SIG-M5 treated with dmso at 0.1 percent for 504 hours (cell line): ENCODE measurements around the gene LSM14A.
A peak's percentile ranks its signal among the peaks of the same experiment; 100 is the strongest.
"Not testable (repeated sequence)": the region's sequence is repeated elsewhere in the genome, so short reads cannot be mapped to it uniquely, and the experiment has no call there.

Experiments used
- DNase-seq: peaks from one replicate; lab custom pipeline; 2025; ENCODE audit not compliant: unreplicated experiment; lab: John Stamatoyannopoulos, UW

Gene LSM14A

DNA sequence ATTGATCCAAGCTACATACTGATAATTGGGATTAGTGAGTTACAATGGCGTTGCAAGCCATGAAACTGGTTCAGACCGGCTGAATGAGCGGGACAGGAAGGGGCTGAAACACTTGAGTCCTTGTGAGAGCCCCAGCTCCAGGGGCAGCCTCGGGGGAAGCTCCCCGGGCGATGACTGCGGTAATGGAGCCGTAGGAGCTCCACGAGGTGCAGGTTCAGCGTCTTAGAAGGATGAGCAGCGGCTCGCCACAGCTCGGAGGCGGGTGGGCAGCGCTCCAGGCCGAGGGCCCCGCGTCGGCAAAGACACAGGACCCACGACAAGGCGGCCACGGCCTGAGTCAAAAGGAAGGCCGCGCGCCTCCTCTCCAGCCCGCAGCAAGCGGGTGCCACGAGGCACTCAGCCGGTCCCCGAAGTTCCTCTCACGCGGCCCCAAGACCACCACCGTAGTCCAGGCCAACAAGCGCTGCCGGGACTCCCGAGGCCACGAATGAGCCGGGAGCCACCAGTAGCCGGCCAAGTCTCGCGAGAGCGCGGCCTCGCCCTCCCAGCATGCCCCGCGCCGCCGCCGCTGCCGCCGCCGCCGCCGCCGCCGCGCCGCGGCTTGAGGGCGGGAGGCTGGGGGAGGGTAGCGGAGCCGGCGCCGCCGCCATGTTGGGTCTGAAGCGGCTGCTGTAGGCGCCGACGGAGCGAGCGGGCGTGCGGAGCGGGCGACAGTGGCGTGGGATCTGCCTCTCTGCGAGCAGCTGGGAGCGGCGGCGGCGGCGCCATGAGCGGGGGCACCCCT is at the start of gene LSM14A:
LSM14A (plus strand) TSS at position 628 of the 784 bp plus-strand sequence; CDS start at position 767, 139 bp downstream.
- peak; percentile 75 for DNase-seq

DNA sequence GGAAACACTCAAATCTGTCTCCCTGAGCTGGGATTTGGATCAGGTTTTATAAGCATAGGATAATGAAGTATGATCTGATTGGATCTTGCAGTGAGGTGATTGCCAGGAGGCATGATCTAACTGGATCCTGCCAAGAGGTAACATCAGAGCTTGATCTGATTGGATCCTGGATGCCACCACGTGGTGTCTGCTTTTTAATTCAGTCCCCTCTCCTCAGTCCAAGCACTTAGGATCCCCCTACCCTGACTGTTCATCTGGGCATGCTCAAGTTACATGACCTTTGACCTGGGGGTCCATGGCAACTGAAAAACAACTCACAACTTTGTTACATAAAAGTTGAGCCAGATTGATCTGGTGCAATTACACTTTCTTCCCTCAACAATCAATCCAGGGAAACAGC is 47.5 kb upstream of the LSM14A start:
- no peak for DNase-seq

DNA sequence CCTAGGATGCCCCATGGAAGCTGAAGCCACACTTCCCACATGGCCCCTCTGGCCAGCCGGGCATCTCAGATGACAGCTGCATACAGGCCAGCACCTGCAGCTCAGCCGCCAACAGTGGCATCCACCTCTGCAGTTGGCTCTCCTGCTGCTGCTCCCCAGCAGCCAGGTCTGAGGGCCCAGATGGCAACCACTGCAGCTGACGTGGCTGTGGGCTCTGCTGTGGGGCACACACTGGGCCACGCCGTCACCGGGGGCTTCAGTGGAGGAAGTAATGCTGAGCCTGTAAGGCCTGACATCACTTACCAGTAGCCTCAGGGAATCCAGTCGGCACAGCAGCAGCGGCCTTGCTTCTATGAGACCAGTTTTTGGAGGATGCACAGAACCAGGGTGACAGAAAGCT is 45.3 kb upstream of the LSM14A start:
- DNase-seq, result no peak

DNA sequence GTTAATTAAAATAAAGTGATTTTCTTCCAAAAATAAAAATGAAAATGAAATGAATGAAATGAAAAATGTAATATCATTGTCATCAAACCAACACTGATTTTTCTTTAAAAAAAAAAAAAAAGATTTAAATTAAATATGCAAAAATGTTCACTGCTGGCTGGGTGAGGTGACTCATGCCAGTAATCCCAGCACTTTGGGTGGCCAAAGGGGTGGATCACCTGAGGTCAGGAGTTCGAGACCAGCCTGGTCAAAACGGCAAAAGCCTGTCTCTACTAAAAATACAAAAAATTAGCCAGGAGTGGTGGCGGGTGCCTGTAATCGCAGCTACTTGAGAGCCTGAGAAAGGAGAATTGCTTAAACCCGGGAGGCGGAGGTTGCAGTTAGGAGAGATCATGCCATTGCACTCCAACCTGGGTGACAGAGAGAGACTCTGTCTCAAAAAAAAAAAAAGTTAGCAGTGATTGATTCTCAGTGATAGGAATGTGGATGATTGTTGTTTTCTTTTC is 44.6 kb upstream of the LSM14A start:
- no peak for DNase-seq

DNA sequence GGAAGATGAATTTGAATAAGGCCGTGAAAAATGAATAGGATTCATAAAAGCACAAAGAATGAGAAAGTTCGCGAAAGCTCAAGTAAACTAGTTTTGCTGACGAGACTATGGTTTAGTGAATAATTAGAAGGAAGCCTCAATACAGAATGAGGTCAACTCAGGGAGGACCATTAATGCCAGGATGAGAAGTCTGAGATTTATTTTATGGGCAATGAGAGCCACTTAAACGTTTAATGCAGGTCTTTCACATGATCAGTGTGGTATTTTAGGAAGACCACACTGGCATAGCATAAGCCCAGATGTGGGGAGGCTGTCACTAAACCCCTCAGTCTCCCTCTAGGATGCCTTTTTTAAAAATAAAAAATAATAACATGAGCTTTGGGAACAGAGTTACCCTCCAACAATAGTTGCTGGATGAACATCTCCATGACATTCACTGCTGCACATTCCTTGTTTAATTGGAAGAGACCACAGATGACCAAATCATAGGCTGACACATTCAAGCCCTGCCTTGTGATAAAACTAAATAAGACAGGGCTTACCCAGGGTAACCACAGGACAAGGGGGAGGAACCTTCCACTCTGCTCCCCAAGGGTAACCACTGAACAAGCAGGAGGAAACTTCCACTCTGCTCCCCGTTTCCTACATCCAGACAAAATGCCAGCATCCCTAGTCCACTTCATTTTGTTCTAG is 43.6 kb upstream of the LSM14A start:
- no peak for DNase-seq

DNA sequence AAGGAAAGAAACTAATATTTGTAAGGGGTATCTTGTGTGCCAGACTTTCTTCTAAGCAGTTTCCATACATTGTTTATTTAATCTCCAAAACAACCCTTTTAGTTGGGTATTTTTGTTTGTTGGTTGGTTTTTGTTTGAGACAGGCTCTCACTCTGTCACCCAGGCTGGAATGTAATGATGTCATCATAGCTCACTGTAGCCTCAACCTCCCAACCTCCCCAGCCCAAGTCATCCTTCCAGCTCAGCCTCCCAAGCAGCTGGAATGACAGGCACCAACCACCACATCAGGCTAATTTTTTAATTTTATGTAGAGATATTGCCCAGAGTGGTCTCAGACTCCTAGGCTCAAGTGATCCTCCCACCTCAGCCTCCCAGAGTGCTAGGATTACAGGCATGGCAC is 41.2 kb upstream of the LSM14A start:
- DNase-seq, result no peak

DNA sequence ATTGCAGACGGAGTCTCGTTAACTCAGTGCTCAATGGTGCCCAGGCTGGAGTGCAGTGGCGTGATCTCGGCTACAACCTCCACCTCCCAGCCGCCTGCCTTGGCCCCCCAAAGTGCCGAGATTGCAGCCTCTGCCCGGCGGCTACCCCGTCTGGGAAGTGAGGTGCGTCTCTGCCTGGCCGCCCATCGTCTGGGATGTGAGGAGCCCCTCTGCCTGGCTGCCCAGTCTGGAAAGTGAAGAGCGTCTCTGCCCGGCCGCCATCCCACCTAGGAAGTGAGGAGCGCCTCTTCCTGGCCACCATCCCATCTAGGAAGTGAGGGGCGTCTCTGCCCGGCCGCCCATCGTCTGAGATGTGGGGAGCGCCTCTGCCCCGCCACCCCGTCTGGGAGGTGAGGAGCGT is 40.2 kb upstream of the LSM14A start:
- not testable (repeated sequence) for DNase-seq

DNA sequence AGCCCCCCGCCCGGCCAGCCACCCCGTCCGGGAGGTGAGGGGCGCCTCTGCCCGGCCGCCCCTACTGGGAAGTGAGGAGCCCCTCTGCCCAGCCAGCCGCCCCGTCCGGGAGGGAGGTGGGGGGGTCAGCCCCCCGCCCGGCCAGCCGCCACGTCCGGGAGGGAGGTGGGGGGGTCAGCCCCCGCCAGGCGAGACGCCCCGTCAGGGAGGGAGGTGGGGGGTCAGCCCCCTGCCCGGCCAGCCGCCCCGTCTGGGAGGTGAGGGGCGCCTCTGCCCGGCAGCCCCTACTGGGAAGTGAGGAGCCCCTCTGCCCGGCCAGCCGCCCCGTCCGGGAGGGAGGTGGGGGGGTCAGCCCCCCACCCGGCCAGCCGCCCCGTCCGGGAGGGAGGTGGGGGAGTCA is 39.6 kb upstream of the LSM14A start:
- not testable (repeated sequence) for DNase-seq

DNA sequence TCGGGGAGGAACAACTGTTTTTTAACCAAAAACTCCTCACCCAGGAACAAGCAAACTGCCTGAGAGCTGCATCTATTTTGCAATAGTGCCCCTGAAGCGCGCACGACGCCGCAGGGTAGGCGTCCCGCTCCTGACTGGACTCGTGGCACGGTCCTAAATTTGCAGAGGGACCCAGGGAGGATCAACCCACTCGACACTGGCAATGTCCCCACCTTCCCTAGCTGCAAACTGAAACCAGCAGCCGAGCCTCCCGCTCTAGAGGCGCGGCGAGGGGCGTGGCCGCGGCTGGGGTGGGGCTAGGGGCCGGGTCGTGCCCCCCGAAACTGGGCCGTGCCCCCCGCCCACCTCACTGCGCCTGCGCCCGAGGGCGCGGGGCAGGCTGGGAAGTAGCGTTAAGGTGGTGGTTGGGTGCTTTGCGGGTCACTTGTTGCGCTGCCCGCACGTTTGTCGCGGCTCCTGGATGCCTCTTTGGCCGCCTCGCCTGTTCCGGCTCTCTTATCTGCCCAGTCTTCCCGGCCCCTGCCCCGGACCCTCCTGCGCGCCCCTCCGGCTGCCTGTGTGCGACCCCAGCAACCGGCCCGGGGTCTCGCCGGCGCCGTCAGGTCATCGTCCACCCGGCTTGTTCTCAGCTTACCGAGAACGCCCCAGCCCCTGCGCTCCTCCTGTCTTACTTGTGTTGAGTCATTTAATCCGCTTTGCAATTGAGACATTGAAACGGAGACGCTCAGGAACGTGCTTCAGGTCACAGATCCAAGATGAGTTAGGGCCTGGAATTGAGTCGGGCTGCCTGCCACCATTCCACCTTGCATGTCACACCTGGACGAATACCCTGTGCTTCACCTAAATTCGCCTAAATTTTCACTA is 37.9 kb upstream of the LSM14A start:
- peak; percentile 80 for DNase-seq

DNA sequence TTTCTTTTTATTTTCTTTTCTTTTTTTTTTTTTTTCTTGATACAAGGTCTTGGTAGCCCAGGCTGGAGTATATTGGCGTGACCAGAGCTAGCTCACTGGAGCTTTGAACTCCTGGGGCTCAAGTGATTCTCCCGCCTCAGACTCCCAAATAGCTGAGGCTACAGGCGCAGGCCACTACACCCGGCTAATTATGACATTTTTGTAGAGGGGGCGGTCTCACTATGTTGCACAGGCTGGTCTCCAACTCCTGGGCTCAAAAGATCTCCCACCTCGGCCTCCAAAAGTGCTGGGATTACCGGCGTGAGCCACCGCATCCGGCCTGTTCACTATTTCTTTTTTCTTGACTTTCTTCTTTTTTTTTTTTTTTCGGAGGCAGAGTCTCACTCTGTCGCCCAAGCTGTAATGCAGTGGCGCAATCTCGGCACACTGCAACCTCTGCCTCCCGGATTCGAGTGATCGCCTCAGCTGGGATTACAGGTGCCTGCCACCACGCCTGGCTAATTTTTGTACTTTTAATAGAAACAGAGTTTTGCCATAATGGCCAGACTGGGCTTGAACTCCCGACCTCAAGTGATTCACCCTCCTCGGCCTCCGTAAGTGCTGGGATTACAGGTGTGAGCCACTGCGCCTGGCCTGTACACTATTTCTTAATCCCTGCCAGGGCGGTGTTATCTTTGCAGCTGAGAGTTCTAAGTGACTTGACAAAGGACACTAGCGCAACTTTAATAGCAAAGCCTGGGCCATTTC is 37.1 kb upstream of the LSM14A start:
- DNase-seq, result peak; percentile 27

DNA sequence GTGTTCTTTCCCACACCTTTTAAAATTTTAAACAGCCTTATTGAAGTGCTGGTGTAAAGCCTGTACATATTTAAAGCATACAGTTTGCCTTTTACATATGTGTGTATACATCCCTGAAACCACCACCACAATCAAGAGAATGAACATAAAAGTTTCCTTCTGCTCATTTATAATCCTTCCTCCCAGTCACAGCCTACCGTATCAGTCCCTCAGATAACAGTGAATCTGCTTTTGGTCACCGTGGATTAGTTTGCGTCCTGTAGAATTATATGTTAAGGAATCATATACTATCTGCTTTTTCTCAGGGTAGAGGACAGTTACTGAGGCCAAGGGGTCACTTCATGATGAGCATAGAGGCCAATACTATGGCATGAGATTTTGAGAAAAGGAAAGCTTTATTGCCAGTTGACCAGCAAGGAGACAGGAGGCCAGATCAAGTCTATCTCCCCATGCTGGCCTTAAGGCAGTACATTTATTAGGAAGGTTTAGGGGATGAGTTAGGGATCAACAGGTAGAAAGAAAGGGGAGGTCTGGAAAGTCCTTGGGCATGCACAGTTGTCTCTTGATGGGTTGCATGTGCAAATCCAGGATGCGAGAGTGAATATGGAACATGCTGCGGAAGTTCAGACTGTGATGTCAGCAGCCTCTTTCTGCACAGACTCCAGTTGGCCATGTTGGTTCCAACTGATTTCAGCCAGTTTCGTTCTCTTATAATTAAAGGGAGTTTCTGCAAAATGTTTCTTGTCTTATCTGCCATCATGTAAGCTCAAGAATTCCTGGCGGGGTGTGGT is 36.3 kb upstream of the LSM14A start:
- no peak for DNase-seq

DNA sequence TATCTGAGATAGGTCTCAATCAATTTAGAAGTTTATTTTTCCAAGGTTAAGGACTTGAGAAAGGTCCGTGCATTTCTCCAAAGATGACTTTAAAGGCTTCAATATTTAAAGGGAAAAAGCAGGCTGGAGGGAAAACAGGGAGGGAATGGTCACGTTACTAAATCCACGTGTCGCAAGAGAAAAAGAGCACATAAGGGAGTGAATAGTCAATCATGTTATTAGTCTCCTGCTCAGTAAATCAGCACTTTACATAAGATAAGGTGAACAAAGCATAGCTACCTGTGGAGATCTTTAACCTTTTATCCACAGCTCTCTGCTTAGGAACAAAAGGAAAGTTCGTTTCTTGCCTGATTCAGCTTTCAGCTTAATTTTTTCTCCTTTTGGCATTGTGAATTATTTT is 31.3 kb upstream of the LSM14A start:
- DNase-seq, result no peak

DNA sequence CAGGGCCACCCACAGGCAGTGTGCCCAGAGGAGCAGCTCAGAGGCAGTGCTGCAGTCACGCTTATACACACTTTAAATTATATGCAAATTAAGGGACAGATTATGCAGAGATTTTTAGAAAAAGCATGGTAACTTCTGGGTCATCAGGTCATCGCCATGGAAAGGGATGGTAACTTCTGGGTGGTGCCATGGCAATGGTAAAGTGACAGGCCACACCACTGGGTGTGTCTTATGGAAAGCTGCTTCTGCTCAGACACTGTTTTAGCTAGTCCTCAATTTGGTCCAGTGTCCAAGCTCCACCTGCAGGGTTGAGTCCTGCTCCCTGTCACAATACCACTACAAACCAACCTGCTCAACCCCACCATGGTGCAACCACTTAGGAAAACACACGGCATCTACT is 29.9 kb upstream of the LSM14A start:
- DNase-seq, result no peak

DNA sequence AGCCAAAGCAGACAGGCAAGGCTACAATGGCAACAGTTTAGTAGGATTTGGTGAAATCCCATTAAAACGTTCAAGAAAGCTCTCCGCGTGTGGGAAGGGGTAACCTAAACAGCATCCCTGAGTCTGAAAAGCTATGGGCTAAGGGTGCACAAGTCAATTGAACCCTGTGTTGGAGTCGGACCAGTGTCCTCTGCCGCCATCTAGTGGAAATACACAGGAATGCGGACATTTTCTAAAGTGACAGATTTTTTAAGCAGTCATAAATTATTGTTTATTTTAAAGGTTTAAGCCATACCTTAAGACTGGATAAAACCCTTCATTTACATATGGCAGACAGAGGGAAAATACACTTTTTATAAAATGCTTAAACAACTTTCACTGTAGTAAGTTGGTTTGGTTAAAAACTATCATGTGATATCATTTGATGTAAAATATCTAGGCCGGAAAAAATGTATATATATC is 26.5 kb upstream of the LSM14A start:
- DNase-seq, result peak; percentile 76

DNA sequence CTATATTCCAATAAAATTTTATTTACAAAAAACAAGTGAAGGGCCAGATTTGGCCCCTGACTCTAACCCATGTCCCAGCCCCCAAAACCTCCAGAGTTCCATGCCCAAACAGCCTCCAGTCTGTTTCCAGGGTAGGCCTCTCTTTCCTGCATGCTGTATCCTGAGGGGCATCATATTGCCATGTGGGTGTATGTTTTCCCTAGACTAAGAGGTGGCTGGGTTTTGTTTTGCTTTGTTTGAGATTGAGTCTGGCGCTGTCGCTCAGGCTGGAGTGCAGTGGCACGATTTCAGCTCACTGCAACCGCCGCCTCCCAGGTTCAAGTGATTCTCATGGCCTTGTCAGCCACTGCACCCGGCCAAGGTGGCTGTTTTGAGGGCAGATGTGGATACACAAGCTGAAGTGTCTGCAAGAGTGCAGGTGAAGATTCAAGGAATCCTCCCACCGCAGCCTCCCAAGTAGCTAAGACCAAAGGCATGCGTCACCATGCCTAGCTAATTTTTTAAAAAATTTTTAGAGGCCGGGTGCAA is 23.6 kb upstream of the LSM14A start:
- DNase-seq, result no peak

DNA sequence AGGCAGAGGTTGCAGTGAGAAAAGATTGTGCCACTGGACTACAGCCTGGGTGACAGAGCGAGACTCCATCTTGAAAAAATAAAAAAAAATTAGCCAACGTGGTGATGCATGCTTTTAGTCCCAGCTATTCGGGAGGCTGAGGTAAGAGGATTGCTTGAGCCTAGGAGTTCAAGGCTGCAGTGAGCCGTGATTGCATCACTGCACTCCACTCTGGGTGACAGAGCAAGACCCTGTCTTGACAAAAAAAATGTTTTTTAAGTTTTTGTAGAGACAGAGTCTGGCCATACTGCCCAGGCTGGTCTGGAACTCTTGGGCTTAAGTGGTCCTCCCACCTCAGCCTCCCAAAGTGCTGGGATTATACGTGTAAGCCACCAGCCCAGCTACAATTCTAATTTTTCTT is 22.4 kb upstream of the LSM14A start:
- no peak for DNase-seq

DNA sequence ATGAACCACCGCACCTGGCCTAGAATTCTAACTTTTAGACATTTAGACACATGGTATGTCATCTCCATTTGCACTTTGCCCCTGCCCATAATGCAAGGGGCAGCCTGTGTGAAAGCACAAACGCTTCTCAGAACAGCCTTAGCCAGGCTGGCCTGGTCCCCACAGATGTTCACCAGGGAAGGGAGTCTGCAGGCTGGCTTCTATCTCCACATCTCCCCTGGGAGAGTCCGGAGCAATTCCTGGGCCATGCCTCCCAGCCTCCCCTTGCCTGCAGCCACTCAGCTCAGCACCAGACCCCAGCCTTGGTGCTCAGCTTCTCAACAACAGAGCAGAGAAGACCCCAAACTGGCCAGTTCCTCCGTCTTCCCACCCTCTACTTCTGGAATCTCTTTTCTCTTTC is 21.7 kb upstream of the LSM14A start:
- DNase-seq, result no peak

DNA sequence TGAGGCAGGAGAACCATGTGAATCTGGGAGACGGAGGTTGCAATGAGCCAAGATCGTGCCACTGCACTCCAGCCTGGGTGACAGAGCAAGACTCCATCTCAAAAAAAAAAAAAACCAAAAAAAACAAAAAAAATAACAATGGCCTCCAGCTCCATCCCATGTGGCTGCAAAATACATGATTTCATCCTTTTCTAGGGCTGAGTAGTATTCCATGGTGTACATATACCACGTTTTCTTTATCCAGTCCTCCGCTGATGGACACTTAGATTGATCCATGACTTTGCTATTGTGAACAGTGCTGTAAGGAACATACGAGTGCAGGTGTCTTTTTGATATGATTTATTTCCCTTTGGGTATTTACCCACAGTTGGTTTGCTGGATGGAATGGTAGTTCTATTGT is 20.9 kb upstream of the LSM14A start:
- DNase-seq, result no peak

DNA sequence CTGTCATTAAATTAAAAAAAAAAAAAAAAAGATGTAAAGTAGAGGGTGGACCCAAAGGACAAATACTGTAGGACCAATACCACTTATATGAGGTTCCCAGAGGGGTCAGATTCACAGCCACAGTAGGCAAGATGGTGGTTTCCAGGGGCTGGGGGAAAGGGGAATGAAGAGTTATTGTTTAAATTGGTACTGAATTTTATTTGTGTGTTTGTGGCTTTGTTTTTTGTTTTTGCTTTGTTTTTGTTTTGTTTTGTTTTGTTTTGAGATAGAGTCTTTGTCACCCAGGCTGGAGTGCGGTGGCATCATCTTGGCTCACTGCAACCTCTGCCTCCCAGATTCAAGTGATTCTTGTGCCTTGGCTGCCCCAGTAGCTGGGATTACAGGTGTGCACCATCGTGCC is 17.9 kb upstream of the LSM14A start:
- DNase-seq, result no peak

DNA sequence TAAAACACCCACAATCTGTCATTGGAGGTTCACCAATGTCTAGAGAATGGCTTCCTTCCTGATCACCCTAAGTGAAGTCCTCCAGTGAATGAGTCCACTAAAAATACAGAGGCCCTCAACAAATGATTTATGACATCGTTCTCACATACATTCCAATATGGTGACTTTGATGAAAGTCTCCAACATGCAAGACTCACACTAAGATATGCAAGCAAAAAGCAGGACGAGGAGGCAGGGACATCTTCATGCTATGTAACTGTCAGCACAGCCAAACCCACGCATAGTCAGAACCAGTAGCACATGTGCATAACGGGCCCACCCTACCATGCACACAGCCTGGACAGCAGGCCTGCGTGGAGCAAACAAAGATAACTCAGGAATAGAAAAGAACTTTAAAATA is 16.6 kb upstream of the LSM14A start:
- DNase-seq, result no peak
